Neural cell (in vitro differentiated cells): ENCODE measurements around the gene BABAM2. TPM values are rescaled to one million over a fixed set of nuclear protein-coding genes. Genes with fewer than 3 reads are reported as not detected.

ENCODE experiments used
- H2AFZ ChIP-seq: fragments of 200-600, 300-800 bp; sonication (generic), shearing (Covaris generic); 2 replicates; pipeline ENCODE4 v1.6.0; 2014; ENCODE audit warnings: low read depth, mild to moderate bottlenecking, antibody characterized with exemption, low read length, moderate library complexity
- H3F3A ChIP-seq: fragments of 200-600 bp; shearing (Covaris generic); 2 replicates; pipeline ENCODE4 v1.6.1; 2016; ENCODE audit warnings: mild to moderate bottlenecking, moderate library complexity, mixed read lengths, antibody characterized with exemption, low read length; ENCODE audit not compliant: insufficient read depth, poor library complexity, severe bottlenecking
- H3K27ac ChIP-seq: fragments of 200-600, 300-800 bp; sonication (generic), shearing (Covaris generic); 2 replicates; pipeline ENCODE4 v1.5.1; 2014; ENCODE audit warnings: mild to moderate bottlenecking, low read length, moderate library complexity
- H3K27me3 ChIP-seq: fragments of 300-800, 200-600 bp; sonication (generic), shearing (Covaris generic); 2 replicates; pipeline ENCODE4 v1.6.0; 2014; ENCODE audit warnings: mild to moderate bottlenecking, low read depth, low read length, moderate library complexity; ENCODE audit not compliant: insufficient read depth
- H3K36me3 ChIP-seq: fragments of 300-800, 200-600 bp; sonication (generic), shearing (Covaris generic); 2 replicates; pipeline ENCODE4 v1.5.1; 2014; ENCODE audit warnings: mild to moderate bottlenecking, antibody characterized with exemption, low read length, moderate library complexity; ENCODE audit not compliant: insufficient read depth
- H3K4me2 ChIP-seq: fragments of 300-800, 200-600 bp; sonication (generic), shearing (Covaris generic); 2 replicates; pipeline ENCODE4 v1.6.0; 2014; ENCODE audit warnings: mild to moderate bottlenecking, low read length
- H3K4me3 ChIP-seq: fragments of 300-800, 200-600 bp; sonication (generic), shearing (Covaris generic); 2 replicates; pipeline ENCODE4 v1.5.1; 2014; ENCODE audit warnings: mild to moderate bottlenecking, low read length, moderate library complexity
- H3K79me2 ChIP-seq: fragments of 200-600 bp; shearing (Covaris generic); replicated peaks from 2 replicates; pipeline ENCODE4 v1.6.0; 2014; ENCODE audit warnings: mild to moderate bottlenecking, low read length, moderate library complexity; ENCODE audit not compliant: insufficient read depth
- H3K9ac ChIP-seq: fragments of 300-800, 200-600 bp; sonication (generic), shearing (Covaris generic); 2 replicates; pipeline ENCODE4 v1.6.1; 2016; ENCODE audit warnings: mild to moderate bottlenecking, low read length, mixed read lengths
- H3K9me2 ChIP-seq: fragments of 200-600 bp; shearing (Covaris generic); 2 replicates; pipeline ENCODE4 v1.6.1; 2016; ENCODE audit warnings: mild to moderate bottlenecking, low read length, mixed read lengths; ENCODE audit not compliant: insufficient read depth
- H3K9me3 ChIP-seq: fragments of 200-600, 300-800 bp; sonication (generic), shearing (Covaris generic); 2 replicates; pipeline ENCODE4 v1.6.1; 2016; ENCODE audit warnings: mild to moderate bottlenecking, mixed run types, low read length, moderate library complexity, mixed read lengths
- H4K20me1 ChIP-seq: fragments of 200-600 bp; shearing (Covaris generic); 2 replicates; pipeline ENCODE4 v1.6.1; 2016; ENCODE audit warnings: mild to moderate bottlenecking, mixed run types; ENCODE audit not compliant: insufficient read depth
- EP300 ChIP-seq: fragments of 450-650 bp; conservative IDR thresholded peaks from 2 replicates; pipeline ENCODE4 v1.6.1; 2014; ENCODE audit warnings: antibody characterized with exemption, mild to moderate bottlenecking, moderate library complexity; ENCODE audit not compliant: poor library complexity, severe bottlenecking
- EZH2 ChIP-seq: fragments of 200-600, 300-800 bp; shearing (Covaris generic), sonication (generic); IDR thresholded peaks from 2 replicates; pipeline ENCODE4 v1.6.1; 2014; ENCODE audit warnings: antibody characterized with exemption, low read length, borderline replicate concordance, mild to moderate bottlenecking; ENCODE audit not compliant: insufficient read depth, poor library complexity, severe bottlenecking
- MXI1 ChIP-seq: fragments of 450-650 bp; conservative IDR thresholded peaks from 2 replicates; pipeline ENCODE4 v1.6.1; 2014; ENCODE audit warnings: antibody characterized with exemption, mild to moderate bottlenecking; ENCODE audit not compliant: poor library complexity, severe bottlenecking
- POLR2AphosphoS5 ChIP-seq: IDR thresholded peaks from 2 replicates; pipeline ENCODE4 v1.6.1; 2012
- RAD21 ChIP-seq: fragments of 450-650 bp; conservative IDR thresholded peaks from 2 replicates; pipeline ENCODE4 v1.6.1; 2014; ENCODE audit warnings: antibody characterized with exemption, mild to moderate bottlenecking, moderate library complexity
- SMC3 ChIP-seq: fragments of 450-650 bp; conservative IDR thresholded peaks from 2 replicates; pipeline ENCODE4 v1.6.1; 2014; ENCODE audit warnings: antibody characterized with exemption, mild to moderate bottlenecking, moderate library complexity; ENCODE audit not compliant: poor library complexity
- TAF1 ChIP-seq: IDR thresholded peaks from 2 replicates; pipeline ENCODE4 v1.6.1; 2012; ENCODE audit warnings: low read depth
- polyA plus RNA-seq: library from polyadenylated mRNA; depleted of rRNA; stranded (reverse); fragments of >200 nt; gene quantifications from 2 replicates; pipeline ENCODE4 v1.2.3, GENCODE V29; 2014
- TF ChIP-seq, protein P1 (sequence below): IDR thresholded peaks from 2 replicates; pipeline ENCODE4 v1.6.1; 2012; ENCODE audit warnings: borderline replicate concordance
- TF ChIP-seq, protein P2 (sequence below): fragments of 450-650 bp; IDR thresholded peaks from 2 replicates; pipeline ENCODE4 v1.5.1; 2014; ENCODE audit warnings: antibody characterized with exemption, mild to moderate bottlenecking, moderate library complexity; ENCODE audit not compliant: poor library complexity, severe bottlenecking

BABAM2 gene
- polyA plus RNA-seq, 1 donor from 2014 or later = 15.3 TPM

DNA sequence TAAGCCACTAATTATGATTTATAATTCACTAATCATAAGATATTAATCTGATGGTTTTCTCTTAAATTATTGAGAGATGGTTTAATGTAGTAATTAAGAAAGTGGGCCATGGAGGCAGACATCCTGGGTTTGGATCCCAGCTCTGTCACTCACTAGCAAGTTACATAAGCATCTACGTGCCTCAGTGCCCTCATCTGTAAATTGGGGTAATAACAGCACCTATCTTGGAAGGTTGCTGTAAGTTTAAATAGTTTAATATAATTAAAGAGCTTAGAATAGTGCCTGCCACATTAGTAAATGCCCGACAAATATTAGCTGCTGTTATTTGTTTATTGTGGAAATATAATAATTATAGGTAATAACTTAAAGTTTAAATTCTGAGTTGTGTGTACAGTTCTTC is 30.9 kb downstream of the BABAM2 start:
- Histone ChIP-seq H3K4me3 (no peak overlapping the region), H3K4me2 (no peak overlapping the region), H3K9me2 (no peaks in the 10 kb centered on the region), H3K27ac (no peak overlapping the region), H3K79me2 (no peaks in the 10 kb centered on the region), H3K9me3 (no peaks in the 10 kb centered on the region), H4K20me1 (no peaks in the 10 kb centered on the region), H3K36me3 (no peaks in the 10 kb centered on the region), H3F3A (no peaks in the 10 kb centered on the region), H3K27me3 (no peaks in the 10 kb centered on the region), H3K9ac (no peak overlapping the region), H2AFZ (no peak overlapping the region)
- TF ChIP-seq POLR2AphosphoS5 = no peak
- TF ChIP-seq, protein P1, sequence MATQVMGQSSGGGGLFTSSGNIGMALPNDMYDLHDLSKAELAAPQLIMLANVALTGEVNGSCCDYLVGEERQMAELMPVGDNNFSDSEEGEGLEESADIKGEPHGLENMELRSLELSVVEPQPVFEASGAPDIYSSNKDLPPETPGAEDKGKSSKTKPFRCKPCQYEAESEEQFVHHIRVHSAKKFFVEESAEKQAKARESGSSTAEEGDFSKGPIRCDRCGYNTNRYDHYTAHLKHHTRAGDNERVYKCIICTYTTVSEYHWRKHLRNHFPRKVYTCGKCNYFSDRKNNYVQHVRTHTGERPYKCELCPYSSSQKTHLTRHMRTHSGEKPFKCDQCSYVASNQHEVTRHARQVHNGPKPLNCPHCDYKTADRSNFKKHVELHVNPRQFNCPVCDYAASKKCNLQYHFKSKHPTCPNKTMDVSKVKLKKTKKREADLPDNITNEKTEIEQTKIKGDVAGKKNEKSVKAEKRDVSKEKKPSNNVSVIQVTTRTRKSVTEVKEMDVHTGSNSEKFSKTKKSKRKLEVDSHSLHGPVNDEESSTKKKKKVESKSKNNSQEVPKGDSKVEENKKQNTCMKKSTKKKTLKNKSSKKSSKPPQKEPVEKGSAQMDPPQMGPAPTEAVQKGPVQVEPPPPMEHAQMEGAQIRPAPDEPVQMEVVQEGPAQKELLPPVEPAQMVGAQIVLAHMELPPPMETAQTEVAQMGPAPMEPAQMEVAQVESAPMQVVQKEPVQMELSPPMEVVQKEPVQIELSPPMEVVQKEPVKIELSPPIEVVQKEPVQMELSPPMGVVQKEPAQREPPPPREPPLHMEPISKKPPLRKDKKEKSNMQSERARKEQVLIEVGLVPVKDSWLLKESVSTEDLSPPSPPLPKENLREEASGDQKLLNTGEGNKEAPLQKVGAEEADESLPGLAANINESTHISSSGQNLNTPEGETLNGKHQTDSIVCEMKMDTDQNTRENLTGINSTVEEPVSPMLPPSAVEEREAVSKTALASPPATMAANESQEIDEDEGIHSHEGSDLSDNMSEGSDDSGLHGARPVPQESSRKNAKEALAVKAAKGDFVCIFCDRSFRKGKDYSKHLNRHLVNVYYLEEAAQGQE = no peak

DNA sequence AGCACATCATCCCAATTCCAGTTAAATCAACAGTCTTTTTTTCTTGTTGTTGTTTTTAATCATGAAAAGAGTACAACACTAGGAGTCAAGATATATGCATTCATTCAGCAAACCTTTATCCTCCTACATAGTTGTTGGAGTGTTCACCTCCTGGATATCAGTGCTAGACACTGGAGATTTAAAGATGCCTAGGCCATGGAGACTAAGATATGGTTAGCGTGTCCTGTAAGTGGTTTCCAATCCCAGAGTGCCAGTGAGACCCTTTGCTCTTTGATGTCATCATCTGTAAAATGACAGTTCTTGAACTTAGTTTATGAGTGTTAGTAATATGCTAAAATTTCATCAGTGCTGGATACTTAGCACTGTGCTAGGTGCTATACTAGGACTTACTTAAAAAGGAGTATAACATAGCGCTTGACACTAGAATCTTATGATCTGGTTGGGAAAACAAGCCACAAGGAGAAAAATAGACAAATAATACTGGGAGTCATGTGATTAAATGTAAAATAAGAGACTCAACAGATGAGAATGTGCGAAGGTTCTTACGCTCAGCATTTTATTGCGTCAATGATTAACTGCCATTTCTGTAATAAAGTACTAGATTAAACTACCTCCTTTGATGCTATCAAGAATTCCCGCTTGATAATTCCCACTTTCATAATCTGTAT is 31.5 kb downstream of the BABAM2 start:
- Histone ChIP-seq H3K36me3 (no peaks in the 10 kb centered on the region), H3F3A (no peaks in the 10 kb centered on the region), H3K9me2 (no peaks in the 10 kb centered on the region), H3K27ac (no peak overlapping the region), H2AFZ (no peak overlapping the region), H3K4me3 (no peak overlapping the region), H3K27me3 (no peaks in the 10 kb centered on the region), H4K20me1 (no peaks in the 10 kb centered on the region), H3K79me2 (no peaks in the 10 kb centered on the region), H3K4me2 (no peak overlapping the region), H3K9ac (no peak overlapping the region), H3K9me3 (no peaks in the 10 kb centered on the region)
- TF ChIP-seq TAF1 = no peak
- no peak for TF ChIP-seq SMC3
- no peak for TF ChIP-seq EP300
- TF ChIP-seq MXI1 = no peak

DNA sequence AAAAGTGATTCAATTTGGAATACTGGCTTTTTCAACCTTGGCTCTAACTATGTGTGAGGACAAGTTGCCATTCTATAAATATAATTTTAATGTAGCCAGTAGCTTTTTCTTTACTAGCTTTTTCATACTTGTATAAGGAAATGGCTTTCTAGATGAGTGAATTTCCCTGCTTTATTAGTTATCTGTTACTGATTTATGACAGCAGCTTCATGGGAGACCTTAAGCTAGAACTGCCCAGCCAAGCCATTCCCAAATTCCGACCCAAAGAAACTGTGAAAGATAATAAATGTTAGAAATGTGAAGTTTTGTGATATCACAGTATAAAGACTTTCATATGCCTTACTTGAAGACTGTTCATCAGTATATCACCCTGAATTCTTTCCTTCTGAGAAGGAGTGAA is 32.3 kb downstream of the BABAM2 start:
- H3F3A ChIP-seq = no peaks in the 10 kb centered on the region
- no peaks in the 10 kb centered on the region for H4K20me1 ChIP-seq
- H3K27me3 ChIP-seq = no peaks in the 10 kb centered on the region
- H2AFZ ChIP-seq = no peak overlapping the region
- TF ChIP-seq, protein P1 = no peak
- TF ChIP-seq MXI1 (no peak), POLR2AphosphoS5 (no peak), TAF1 (no peak), EZH2 (no peak), EP300 (no peak), RAD21 (no peak), SMC3 (no peak)
- TF ChIP-seq, protein P2, sequence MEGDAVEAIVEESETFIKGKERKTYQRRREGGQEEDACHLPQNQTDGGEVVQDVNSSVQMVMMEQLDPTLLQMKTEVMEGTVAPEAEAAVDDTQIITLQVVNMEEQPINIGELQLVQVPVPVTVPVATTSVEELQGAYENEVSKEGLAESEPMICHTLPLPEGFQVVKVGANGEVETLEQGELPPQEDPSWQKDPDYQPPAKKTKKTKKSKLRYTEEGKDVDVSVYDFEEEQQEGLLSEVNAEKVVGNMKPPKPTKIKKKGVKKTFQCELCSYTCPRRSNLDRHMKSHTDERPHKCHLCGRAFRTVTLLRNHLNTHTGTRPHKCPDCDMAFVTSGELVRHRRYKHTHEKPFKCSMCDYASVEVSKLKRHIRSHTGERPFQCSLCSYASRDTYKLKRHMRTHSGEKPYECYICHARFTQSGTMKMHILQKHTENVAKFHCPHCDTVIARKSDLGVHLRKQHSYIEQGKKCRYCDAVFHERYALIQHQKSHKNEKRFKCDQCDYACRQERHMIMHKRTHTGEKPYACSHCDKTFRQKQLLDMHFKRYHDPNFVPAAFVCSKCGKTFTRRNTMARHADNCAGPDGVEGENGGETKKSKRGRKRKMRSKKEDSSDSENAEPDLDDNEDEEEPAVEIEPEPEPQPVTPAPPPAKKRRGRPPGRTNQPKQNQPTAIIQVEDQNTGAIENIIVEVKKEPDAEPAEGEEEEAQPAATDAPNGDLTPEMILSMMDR = no peak
- no peak overlapping the region for H3K4me3 ChIP-seq
- H3K27ac ChIP-seq = no peak overlapping the region
- H3K9me2 ChIP-seq = no peaks in the 10 kb centered on the region
- no peak overlapping the region for H3K9ac ChIP-seq
- H3K36me3 ChIP-seq = no peaks in the 10 kb centered on the region
- no peak overlapping the region for H3K4me2 ChIP-seq
- no peaks in the 10 kb centered on the region for H3K9me3 ChIP-seq
- H3K79me2 ChIP-seq = no peaks in the 10 kb centered on the region
